Stimulated activated CD8-positive, alpha-beta memory T cell treated with anti-CD3 and anti-CD28 coated beads, Interleukin-12 subunit alpha, Interleukin-12 subunit beta, amount 100 ng/mL, for 4 hours (primary cell): ENCODE measurements around the gene H1-8.
"Not testable (repeated sequence)": the region's sequence is repeated elsewhere in the genome, so short reads cannot be mapped to it uniquely, and the experiment has no call there.

Experiments
- DNase-seq: peaks from one replicate; pipeline ENCODE4 v3.0.0-alpha.2; 2020; ENCODE audit warnings: low read depth

The H1-8 gene, protein sequence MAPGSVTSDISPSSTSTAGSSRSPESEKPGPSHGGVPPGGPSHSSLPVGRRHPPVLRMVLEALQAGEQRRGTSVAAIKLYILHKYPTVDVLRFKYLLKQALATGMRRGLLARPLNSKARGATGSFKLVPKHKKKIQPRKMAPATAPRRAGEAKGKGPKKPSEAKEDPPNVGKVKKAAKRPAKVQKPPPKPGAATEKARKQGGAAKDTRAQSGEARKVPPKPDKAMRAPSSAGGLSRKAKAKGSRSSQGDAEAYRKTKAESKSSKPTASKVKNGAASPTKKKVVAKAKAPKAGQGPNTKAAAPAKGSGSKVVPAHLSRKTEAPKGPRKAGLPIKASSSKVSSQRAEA

DNA sequence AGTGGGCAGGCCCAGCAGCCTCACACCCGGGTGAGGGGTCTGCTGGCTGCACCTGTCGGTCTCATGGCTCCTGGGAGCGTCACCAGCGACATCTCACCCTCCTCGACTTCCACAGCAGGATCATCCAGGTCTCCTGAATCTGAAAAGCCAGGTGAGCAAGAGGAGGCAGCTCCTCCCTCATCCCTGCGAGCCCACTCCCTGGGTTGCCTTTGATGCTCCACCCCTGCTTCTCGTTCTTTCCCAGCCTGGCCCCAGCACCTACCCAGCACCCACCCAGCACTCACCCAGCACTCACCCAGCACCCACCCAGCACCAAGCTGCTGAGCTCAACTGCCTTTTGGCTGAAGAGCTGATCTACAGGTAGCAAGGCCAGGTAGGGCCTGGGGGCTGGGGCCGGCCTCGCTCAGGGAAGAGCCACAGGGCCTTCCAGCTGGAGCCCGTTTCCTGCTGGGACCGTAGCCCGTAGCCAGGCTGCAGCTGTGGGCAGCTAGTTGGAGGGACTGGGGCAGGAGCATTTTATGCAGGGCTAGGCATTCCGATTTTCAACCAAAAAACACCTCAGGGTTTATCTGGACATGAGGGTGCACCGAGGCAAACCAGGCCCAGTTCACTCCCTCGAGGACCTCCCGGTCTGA, at the start of gene H1-8:
Gene H1-8, plus strand, starts transcription at position 20 of the 635 bp plus-strand sequence. Its CDS starts 44 bp downstream, at position 64.
- DNase-seq, result no peak

DNA sequence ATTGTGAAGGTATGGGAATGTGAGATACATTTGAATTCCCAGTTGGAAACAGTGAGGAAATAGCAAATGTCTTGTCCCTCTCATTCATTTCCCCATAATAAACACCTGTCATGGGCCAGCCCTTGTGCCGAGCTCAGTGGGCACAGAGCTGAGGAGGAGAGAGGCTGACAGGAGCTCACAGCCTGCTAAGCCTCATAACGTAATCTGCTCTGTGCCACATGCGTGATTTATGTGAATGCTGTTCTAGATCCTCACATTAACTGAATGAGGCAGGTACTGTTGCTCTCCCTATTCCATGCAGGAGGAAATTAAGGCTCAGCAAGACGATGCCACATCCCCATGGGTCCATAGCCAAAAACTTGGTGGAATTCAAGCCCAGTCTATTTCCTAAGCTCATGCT, 49.8 kb upstream of the H1-8 start:
- DNase-seq, result no peak

DNA sequence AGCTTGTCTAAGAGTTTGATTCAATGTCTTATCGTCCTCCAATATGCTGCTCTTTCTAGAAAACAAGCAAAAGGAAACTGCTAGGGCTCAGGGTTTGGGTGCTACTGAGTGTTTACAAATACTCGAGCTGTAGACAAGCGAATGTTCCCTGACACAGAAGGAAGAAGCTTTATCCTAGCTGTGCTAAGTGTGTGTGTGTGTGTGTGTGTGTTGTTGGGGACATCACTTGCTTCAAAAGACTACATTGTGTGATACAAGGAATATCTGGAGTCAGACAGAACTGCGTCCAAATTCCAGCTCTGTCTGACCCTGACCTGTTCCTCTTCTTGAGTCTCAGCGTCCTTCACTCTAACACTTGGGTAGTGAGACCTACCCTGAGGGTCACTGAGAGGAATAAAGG, 48.5 kb upstream of the H1-8 start:
- not testable (repeated sequence) for DNase-seq

DNA sequence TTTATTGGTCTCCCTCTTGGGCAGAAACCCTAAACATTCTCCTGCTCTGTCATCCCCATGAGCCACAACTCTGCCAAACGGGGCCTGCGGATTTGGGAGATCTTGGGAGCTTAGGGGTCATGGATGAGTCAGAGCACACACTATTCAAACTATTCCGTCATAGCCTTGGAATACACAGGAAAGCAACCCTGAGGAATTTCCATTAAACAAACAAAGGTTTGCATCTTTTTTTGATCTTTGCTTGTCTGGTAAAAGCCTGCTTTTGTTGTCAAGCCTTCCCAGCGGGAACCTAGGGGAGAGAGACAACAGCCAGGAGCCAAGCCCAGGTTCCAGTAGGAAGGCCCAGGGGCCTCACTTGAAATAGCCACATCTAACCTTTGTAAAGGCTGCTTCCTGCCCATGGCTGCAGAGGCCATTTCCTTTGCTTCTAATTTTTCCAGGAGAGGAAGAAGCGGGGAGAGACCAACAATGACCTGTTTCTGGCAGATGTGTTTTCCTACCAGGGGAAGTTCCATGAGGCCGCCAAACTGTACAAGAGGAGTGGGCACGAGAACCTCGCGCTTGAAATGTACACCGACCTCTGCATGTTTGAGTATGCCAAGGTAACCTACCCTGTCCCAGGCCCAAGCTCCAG, 47.9 kb upstream of the H1-8 start:
- DNase-seq, result not testable (repeated sequence)

DNA sequence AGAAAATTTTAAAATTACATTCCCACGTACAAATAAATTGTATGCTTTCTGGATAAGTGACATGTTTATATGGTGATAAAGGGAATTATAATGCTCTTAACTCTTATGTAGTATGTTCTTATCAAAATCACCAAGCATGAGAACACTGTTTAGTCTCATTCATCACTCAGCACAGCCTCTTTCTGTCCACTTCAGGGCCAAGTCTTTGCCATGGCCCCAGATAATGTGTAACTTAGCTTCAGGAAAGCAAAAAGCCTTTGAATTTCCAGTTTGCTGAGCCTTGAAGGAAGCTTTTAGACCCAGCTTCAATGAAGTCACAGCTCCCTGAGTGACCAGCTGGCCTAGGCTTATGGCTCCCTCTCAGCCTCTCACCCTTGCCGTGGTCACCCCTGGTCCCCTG, 45.1 kb upstream of the H1-8 start:
- not testable (repeated sequence) for DNase-seq

DNA sequence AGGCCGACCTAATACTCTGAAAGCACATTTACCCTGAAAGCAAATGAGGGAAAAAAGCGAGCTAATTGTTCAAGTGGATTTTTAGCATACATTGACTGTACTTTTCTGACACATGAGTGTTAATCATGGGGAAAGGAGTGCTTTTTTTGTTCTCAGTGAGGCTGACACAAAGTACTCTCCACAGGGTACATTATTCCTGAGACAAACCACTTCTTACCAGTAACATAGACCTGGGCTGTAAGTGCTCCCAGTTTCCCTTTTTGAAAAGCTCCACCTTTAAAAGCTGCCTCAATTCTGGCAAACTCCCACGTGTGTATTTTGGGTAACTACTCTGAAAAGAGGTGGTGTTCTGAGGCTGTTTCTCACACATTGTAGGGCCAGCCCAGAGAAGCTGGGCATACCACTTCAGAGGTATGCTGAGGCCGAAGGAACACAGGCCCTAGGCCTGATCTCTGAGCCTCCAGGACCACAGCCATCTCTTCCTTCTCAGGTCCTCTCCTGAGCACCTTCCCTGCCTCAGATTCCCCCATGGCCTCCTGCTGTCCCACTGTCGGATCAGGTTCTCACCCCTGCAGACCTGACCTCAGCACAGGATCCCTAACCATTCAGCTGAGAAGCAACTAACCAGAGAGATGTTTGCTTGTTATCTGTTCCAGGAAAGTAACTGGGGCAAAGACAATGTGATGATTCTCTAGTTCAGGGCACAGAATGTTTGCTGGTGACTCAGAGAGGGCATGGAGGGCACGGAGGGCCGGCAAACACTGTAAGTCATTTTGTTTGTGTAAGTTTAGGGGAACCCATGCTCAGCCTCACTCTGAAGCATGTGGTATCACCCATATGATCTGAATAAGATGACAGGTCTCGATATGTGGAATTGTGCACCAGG, 44.1 kb upstream of the H1-8 start:
- not testable (repeated sequence) for DNase-seq

DNA sequence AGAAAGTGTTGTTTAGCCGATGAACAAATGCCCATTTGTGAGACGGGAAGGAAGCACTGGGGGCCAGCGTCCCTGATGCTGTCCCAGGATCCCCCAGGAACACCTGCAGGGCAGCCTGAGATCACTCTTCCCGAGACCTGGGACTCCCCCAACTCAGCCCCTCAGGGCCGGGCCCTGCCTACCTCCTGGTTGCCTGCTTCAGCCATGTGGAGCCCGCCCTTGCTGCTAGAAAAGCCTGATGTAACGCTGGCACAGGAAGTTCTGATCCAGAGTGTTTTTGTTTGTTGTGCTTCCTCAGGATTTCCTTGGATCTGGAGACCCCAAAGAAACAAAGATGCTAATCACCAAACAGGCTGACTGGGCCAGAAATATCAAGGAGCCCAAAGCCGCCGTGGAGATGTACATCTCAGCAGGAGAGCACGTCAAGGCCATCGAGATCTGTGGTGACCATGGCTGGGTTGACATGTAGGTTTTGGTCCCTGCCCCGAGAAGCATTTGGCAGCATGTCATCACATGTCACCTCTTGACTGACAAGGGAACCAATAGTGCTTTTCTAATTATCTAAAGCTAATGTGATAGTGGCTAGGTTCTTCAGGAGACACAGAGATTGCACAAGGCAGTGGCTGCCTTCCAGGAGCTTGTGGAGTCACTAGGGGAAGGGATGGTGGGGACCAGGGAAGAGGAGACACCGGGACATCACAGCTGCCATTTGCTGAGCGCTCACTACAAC, 43.2 kb upstream of the H1-8 start:
- DNase-seq, result not testable (repeated sequence)

DNA sequence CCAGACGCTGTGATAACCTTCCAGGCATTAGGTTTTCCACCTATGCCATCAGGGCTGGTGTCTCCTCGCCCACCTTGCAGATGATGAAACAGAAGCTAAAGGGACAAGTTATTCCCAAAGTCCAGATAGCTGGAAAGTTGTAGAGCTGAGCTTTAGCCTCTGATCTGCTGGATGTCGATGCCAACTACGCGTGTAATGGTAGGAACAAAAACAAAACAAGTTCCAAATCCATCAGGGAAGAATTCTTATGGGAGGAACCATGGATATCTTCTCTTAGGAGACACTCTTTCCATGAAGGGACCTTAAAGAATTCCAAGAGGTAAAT, 42.7 kb upstream of the H1-8 start:
- DNase-seq, result no peak

DNA sequence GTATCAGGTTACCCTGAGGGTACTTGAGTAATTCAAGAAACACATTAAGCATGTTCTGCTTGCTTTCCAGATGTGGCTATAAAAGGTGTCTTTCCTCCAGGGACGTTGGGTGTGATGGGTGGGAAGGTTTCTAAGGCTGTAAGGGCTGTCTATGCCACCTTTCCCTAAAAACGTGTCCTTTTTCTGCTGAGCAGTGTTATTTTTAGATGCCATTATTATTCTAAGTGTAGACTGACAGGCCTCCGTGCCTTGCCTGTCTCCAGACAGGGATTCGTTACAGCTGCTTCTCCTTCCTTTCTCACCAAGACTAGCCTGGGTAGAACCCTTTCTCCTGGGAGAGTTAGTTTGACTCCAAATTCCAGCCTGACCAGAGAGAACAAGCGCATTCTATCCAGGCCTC, 41.3 kb upstream of the H1-8 start:
- no peak for DNase-seq

DNA sequence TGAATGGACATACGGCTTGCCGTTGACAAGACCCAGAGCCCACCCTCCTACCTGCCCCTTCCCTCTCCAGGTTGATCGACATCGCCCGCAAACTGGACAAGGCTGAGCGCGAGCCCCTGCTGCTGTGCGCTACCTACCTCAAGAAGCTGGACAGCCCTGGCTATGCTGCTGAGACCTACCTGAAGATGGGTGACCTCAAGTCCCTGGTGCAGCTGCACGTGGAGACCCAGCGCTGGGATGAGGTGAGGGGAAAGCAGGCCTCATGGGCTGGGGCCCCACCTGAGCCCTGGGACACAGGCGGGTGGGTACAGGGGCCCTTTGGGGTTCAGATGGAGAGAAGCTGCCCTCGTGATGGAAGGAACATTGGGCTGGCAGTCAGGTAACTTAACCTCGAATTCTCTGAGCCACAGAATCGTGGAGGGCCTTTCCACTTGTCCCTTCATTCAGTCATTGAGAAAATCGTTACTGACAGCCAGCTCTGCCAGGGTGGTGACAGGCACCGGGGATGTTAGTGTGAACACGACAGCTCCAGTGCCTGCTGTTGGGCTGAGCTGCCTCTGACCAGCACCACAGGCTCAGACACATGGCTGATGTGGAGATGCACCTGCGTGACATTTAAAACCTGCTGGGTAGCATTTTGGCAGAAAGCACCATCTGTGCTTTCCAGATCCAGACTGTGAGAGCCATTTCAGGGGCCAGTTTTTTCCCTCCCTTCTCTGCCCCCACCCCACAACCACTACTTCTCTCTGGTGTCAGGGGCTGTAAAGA, 40.1 kb upstream of the H1-8 start:
- no peak for DNase-seq

DNA sequence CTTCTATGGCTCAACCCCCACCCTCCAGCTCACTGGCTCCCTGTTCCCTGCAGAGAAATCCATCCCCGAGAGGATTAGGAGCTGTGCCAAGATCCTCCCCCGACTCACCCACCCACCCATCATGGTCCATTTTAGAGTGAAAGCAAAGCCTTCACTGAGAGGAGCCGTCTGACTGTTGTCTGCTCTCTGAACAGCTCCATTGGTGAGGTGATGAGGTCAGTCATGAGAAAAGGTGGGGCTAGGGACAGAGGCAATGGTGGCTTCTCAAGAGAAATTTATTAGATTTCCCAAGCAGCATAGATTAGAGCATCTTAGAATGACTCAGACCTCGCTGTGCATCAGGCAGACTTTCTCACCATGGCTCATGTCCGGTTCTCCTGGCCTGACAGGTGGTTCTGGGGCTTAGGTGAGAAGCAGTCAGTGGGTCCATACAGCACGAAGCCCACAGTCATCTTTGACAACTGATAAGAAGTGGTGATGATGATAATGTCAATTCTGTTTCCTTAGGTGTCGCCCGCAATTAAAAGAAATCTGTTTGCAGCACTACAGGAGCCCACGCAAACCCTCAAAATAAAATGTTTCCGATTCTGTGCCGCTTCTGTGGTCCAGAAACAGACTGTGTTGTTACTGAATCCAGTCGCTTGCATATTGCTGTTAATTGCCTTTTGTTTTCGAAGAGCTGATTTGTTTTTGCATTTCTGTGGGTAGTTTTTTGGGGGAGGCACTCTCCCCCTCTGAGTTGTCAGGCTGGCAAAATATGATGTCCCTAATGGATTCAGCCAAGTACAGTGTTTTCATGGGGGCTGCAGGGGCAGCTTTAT, 39.3 kb upstream of the H1-8 start:
- no peak for DNase-seq

DNA sequence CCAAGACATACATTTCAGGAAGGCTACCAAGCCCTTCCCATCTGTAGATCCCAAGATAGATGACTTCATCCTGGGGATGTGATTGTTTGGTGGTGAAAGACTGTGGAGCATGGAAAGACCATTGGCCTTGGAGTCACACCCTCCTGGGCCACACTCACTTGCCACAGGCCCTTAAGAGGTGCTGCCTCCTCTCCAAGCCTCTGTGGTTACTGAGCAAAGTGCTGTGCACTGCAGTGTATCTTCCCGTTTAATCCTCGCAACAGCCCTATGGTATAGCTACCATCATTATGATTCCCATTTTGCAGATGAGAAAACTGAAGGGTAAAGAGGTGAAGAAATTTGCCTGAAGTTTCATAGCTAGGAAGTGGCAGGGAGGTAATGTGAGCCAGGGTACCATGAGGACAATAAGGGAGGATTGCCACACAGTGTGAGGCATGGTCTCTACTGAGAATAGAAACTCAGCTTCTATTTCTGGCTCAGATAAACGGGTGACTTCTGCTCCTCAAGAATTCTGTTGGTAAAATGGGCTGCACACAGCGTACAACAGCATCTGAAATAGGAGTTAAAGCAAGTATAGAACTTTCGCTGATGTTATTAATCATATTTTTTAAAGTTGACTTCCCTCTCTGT, 38.4 kb upstream of the H1-8 start:
- no peak for DNase-seq

DNA sequence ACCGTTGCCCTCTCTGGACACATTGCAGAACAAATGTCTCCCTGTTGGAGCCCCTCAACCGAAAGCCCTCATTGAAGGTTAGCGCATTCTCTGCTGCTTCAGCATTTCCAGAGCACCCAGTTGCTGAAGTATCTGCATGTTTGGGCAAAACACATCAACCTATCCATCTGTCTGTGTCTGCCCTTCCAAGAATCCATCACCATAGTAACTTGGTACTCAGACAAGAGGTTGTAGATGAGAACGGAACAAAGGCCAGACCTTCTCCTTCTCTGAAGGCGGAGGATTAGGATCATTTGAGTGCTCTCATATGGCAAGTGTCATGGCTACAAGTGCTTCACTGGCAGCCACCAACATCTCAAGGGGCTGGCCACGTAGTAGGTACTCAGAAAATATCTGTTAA, 37.6 kb upstream of the H1-8 start:
- no peak for DNase-seq

DNA sequence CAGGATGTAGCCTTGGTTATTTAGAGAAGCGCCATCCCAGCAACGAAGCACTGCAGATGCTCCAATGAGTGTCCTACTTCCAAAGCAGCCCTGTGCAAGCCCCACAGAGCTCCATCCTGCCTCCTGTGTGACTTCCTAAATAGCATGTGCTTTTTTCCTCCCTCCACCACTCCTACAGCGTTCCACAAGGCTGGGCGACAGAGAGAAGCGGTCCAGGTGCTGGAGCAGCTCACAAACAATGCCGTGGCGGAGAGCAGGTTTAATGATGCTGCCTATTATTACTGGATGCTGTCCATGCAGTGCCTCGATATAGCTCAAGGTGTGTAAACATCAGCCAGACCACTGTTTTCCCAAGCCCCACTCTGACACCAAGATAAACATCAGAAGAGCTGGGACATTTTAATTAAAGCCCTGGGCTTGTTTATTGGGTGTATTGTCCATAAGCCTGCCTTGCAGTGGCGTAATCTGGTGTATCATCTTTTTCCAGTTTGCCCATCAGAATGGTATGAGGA, 36.7 kb upstream of the H1-8 start:
- DNase-seq, result no peak

DNA sequence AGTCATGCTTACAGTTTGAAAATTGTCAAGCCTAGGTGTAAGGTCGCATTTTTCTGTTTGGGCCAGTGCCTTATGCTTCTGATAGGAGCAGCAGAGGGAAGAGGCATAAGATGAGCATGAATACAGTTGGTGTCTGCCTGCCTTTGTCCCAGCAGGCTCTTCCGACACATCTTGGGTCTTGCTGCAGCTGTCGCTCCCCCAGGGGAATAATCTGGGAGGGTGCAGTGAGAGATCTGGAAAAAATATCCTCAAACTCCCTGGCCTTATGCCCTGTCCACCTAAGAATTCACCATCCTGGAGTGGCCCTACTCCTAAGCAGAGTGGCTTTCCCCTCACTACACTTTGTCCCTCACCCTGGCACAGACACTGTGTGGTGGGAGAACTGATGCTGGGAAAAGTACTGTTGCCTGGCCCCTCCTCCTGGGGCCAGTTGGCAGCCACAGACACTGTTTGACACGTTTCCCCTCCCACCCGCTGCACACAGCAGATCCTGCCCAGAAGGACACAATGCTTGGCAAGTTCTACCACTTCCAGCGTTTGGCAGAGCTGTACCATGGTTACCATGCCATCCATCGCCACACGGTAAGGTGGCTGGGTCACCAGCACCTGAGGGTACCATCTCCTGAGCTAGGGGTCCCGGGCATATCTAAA, 35.7 kb upstream of the H1-8 start:
- DNase-seq, result no peak

DNA sequence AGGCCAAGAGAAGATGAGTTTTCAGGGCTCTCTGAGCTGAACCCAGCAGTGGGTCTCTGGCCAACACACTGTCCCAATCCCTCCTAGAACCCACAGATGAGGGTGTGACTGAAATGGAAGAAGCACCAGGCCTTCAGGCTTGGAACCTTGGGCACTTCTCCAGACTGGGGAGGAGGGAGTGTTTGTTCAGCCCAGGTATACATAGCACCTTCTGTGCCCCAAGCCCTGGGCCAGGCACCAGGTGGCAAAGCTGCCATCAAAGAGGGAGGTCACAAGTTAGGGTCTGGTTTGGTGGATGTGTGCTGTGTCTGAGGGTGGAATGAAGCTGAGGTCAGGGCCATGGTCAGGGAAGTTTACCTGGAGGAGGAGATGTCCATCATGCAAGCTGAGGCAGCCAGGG, 30.4 kb upstream of the H1-8 start:
- no peak for DNase-seq

DNA sequence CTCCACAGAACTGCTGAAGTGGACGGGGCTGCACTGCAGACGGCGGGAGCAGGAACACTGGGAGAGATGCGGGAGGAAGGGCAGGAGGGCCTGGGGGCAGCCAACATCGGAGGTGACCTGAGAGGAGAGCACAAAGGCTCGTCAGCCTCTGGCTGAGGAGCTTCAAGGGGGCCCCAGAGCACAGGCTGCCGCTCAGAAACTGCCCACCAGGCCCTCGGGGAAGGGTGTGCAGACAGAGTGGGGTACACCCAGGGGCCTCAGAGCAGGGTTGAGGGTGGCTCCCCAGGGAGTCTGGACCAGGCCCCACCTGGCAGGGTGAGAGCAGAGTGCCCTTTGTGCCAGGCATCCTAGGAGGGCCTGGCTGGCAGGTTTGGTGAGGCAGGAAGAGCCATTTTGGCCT, 29.3 kb upstream of the H1-8 start:
- DNase-seq, result no peak

DNA sequence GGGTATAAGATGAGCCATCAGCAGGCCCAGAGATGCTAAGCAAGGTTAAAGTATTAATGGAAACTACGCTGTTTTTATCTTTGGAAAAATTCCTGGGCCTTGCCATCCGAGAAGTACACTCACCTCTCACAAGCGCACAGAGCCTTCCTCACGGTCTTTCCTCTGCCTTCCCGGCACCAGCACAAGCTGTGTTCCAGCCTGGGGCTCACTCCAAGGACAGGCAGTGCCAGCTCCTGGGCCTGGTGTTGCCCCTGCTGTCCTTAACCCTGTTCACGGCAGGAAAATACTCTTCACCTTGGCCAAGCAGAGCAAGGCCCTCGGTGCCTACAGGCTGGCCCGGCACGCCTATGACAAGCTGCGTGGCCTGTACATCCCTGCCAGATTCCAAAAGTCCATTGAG, 28.9 kb upstream of the H1-8 start:
- no peak for DNase-seq

DNA sequence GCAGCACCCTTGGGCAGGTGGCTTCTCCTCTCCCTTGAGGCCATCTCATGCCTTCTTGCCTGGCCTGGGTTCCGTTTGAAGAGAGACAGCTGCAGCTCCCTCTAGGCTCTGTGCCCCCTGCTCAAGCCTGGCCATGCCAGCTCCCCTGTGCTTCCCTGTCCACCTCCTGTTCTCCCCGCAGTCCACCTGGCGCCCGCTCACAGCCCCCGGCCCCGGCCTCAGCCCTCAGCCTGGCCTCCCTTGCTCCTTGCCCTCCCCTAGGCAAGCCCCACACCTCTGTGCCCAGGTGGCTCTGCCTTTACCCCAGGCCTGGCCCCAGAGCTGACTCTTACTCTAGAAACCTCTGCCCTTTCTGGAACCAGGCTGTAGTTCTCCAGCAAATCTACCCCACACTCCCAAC, 28.4 kb upstream of the H1-8 start:
- DNase-seq, result no peak
